ENCODE data around the gene SLC43A3.
A peak's percentile ranks its signal among the peaks of the same experiment; 100 is the strongest.
"Not testable (repeated sequence)": the region's sequence is repeated elsewhere in the genome, so short reads cannot be mapped to it uniquely, and the experiment has no call there.

Gene SLC43A3

DNA sequence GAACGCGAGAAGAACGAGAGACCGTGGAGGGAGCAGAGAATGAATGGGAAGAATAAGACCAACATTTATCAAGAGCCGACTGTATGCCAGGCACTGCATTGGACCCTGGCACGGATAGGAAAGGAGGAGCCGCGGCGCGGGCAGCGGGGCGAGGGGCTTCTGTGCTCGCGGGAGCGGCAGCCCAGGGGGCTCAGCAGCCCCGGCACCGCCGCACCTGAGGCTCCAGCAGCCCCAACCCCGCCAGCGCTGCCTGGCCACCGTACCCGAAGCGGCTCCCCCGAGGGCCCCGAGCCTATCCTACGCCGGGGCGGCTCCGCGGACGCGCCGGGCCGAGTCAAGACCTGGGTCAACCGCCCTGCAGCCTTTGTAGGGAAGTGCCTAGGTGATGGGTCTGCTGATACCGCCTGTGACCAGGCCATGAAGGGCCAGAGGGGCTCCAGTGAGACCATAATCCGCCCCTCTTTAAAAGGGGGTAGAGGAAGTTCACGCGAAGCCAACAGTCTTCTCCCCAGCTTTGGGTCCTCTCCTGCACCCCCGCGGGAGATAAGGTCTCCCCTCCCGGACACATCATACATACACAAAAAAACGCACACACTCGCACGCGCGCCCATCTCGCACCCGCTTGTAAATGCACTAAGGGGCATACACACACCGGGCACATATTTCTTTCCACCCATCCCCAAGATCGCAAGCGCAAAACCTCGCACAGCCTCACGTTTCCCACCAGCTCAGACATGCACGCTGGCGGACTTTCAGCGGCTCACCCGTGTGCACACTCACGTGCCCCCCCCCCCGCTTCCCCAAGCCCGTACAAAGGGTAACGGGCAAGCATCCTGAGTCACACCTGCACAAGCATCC lies 32.5 kb upstream of the SLC43A3 start:
- DNase-seq (ENCODE audit: low read depth), result no peak

GRCh38 chr11:57458410-57459163 lies 31.7 kb upstream of the SLC43A3 start:
- DNase-seq (ENCODE audit: low read depth), result no peak

DNA sequence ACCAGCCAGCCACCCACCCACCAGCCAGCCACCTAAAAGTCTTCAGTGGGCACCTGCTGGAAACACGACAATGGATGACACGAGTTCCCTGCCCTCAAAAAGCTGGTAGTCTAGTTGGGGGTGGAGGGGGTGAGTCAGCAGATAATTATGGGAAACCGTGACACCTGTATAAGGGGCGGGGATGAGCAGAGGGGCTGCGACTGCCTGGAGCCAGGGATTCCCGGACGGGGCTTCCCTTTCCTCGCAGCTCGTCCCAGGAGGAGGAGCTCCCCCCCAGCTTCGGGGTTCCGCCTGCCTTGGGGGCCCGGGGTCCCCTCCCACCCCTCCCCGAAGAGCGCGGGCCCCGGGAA lies 31.1 kb upstream of the SLC43A3 start:
- no peak for DNase-seq (ENCODE audit: low read depth)

DNA sequence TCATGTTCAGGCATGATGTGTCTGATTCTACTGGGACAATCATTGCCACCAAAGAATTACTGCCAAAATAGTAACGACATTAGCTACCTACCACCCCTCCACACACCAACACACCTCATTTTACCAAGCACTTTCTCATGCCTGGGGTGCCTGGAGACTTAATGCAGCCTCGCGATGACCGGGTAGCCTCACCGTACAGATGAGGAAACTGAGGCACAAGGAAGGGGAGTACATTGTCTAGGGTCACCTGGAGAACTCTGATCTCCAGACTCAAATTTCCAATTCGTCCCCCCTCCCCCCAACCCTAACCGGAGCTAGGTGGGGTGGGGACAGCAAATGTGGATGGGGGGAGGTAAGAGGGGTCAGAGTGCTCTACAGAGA lies 30.7 kb upstream of the SLC43A3 start:
- DNase-seq (ENCODE audit: low read depth), result no peak

DNA sequence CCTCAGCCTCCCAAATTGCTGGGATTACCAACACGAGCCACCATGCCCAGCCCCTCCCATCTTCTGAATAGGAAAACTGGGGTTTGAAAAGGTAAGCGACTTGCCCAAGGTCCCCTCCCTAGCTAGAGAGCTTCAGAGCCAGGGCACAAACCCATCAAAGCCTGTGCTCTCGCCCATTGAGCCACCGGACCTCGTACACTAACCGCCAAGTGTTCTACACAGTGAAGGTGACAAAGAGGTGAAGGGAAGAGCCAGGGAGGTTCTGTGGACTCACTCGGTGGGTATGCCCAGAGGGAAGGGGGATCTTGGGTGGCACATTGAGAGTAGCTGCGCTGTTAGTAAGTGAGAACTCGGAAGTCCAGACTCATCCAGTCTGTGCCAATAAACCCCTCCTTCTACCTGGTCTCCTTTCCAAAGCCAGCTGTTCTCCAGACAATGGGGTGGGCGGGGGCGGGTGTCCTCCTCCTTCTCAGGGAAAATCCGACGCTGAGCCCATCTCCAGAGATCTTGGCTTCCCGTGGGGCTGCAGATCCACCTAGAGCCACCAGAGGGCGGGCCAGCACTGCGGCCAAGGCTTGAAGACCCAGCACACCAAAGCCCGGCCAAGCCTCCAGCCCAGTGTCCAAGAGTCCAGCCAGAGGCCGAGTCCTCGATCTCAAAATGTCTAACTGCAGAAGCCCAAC lies 30.2 kb upstream of the SLC43A3 start:
- DNase-seq (ENCODE audit: low read depth), result peak; percentile 48

- DNase-seq (ENCODE audit: low read depth), result no peak
These were observed 26.7 kb upstream of the SLC43A3 start for GRCh38 chr11:57453543-57454177.

DNA sequence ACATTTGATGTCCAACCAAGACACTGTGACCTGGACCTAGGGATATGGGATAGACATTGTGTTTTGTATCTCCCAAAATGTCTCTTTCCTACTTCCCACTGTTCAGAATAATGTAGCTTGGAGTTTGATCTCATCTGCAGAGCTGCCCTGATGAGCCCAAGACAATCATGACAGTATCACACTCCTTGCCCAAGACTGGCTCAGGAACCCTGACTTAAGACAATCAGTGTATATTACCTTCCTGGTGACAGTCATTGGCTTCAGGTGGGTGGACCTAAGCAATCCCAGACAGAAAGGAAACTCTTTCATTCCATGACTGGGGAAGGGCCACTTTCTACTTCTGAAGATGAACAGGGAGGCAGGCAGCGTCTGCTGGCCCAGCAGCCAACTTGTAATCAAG lies 19.1 kb upstream of the SLC43A3 start:
- DNase-seq (ENCODE audit: low read depth), result no peak

DNA sequence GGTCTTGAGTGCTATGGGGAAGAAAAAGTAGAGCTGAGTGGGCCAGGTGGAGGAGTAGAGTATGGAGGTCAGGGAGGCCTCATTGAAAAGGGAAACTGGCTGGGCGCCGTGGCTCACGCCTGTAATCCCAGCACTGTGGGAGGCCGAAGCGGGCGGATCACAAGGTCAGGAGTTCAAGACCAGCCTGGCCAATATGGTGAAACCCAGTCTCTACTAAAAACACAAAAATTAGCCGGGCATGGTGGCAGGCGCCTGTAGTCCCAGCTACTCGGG lies 18.1 kb upstream of the SLC43A3 start:
- not testable (repeated sequence) for DNase-seq (ENCODE audit: low read depth)

DNA sequence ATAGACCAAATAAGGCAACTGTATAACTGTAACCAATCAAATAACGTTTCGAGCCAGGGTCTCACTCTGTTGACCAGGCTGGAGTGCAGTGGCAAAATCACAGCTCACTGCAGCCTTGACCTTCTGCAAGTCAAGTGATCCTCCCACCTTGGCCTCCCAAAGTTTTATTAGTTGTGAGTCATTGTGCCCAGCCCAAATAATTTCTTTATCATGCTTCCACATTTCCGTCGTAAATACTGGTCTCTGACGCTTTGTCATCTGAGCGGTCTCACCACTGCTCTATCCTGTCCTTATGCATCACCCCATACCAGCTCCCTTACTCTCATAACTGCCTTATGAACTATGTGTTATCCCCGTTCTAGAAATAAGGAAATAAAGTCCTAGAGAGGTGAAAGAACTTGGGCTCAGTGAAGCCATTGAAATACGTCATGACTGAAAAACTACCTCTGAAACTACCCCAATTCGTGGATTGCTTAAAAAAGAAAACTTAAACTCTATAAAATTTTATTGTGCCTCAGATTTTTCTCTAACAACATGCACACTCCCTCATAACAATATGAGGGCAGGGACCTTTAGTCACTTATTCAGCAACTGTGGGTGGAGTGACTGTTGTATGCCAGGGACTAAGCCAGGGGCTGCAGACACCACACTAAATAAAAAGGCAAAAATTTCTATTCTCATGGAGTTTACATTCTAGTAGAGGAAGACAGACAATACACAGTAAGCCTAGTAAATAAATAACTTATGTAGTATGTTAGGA lies 17.6 kb upstream of the SLC43A3 start:
- no peak for DNase-seq (ENCODE audit: low read depth)

DNA sequence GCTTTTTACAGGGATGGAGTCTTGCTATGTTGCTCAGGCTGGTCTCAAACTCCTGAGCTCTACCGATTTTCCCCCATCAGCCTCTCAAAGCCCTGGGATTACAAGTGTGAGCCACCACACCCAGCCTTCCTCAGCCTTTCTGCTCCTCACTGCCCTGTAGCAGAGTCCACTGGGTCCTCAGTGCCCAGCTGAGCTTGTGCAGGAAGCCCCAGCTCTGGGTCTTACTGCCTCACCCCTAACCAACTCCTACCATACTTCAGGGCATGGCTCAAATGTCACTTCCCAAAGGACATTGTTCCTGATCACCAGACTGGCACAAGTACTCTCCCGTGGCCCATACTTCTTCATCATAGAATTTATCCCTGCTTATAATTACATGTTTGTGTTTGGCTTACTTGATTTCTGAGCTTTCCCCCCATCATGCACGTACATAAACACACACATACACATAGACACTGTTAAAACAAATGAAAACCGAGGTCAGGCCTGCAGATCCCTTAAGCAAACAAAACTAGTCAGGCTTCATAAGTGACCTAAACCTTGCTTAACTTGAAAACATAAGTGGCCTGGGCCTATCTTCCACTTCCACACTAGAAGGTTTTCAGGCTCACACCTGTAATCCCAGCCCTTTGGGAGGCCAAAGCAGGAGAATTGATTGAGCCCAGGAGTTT lies 14.0 kb upstream of the SLC43A3 start:
- no peak for DNase-seq (ENCODE audit: low read depth)

DNA sequence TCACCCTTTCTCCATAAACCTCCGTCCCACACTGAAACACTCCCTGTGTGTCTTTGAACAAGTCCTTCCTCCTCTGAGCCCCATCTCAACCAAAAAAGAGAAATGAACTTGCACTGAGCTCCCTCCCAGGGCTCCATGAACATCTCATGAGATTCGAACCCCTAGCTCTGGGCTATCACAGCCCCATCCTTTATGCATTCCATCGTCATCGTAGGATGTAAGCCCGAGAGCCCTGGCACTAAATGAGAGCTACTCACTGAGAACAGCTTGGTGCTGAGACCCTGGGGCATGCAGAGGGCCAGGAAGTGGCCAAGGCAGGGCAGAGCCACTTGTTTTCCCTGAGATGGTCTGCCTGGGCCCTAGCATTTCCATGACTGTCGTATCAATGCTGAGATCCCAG lies 12.9 kb upstream of the SLC43A3 start:
- DNase-seq (ENCODE audit: low read depth), result no peak

- no peak for DNase-seq (ENCODE audit: low read depth)
These were observed 11.7 kb upstream of the SLC43A3 start for GRCh38 chr11:57438345-57439285.

GRCh38 chr11:57436031-57436430 lies 9.1 kb upstream of the SLC43A3 start:
- DNase-seq (ENCODE audit: low read depth), result no peak

GRCh38 chr11:57434640-57435546 lies 8.0 kb upstream of the SLC43A3 start:
- no peak for DNase-seq (ENCODE audit: low read depth)

DNA sequence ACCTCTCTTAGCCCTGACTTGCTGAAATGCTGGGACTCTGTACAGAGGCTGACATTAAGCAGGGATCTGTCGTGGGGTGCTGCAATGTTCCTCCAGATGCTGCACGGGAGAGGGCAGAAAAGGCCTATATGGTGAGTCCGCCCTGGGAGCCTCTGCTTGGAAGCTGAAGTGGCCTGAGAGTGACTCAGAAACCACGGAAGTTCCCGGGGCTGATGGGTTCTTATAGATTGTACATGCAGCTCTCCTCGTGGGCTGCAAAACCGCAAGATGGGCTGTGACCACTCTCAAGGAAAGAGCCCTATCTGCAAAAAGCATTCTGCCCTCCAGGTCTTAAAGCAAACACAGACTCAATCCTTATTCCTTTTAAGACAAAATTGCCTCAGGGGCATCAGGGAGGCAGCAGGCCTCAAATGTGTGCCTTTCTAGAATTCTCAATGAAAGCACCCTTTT lies 5.8 kb upstream of the SLC43A3 start:
- DNase-seq (ENCODE audit: low read depth), result no peak

DNA sequence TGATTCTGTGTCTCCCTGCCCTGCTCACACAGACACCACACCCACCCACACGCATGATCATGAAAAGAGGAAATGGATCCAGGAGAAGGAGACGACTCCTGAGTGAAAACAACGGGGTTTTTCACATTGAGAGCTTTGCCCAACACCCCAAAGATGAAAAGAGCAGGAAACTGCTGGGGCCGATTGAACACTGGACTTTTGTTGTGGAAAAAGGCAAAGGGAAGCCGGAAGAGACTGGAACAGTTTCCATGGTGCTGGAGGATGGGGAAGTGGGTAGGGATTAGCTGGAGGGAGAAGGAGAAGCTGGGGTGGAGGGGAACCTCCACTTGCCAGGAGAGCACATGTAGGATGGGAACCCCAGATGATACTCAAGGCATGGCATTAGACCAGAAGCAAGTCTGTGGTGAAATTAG lies 5.2 kb upstream of the SLC43A3 start:
- no peak for DNase-seq (ENCODE audit: low read depth)

DNA sequence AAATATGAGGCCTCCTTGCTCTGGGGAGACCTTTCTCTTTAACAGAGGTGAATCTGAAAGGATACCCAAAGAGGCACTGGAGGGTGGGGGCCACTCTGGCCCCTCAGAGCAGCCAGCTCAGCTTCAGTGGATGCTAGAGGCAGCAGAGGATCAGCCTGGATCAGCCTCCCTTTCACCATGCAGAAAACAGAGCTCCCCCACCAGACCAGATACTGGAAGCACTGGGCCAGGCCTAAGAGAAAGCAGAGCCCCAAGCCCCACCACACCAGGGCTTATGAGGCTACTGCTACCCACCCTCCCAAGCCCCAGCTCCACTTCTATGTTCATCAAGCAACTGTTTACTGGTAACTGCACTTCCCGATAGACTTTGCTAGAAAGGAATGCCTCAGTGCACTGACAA lies 4.0 kb upstream of the SLC43A3 start:
- no peak for DNase-seq (ENCODE audit: low read depth)

GRCh38 chr11:57429946-57430345 lies 3.0 kb upstream of the SLC43A3 start:
- DNase-seq (ENCODE audit: low read depth), result no peak

- DNase-seq (ENCODE audit: low read depth), result no peak
These were observed 1.7 kb upstream of the SLC43A3 start for GRCh38 chr11:57428643-57429042.
